NCI-H128 (cell line): ENCODE measurements around the gene TGFBR3.

Experiments used
- DNase-seq: peaks from one replicate; lab custom pipeline; 2025; ENCODE audit not compliant: unreplicated experiment; lab: John Stamatoyannopoulos, UW

TGFBR3 gene

DNA sequence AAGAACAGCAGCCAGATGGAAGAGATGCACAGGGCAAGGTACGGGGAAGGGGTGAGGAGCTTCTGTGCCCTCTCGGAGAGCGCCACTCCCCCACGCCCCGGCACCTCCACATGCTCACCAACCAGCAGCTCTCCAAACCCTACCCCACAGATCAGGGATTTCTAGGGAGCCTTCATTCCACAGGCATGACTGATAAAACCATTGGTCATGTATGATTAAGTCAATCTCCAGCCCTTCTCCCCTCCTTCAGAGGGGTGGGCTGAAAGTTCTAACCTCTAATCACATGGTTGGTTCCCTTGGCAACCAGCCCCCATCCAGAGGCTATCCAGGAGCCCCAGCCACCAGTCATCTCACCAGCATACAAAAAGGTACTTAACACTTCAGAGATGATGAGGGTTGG lies 144.7 kb downstream of the TGFBR3 start:
- DNase-seq, result no peak

GRCh38 chr1:91737650-91738049 lies 148.3 kb downstream of the TGFBR3 start:
- no peak for DNase-seq

DNA sequence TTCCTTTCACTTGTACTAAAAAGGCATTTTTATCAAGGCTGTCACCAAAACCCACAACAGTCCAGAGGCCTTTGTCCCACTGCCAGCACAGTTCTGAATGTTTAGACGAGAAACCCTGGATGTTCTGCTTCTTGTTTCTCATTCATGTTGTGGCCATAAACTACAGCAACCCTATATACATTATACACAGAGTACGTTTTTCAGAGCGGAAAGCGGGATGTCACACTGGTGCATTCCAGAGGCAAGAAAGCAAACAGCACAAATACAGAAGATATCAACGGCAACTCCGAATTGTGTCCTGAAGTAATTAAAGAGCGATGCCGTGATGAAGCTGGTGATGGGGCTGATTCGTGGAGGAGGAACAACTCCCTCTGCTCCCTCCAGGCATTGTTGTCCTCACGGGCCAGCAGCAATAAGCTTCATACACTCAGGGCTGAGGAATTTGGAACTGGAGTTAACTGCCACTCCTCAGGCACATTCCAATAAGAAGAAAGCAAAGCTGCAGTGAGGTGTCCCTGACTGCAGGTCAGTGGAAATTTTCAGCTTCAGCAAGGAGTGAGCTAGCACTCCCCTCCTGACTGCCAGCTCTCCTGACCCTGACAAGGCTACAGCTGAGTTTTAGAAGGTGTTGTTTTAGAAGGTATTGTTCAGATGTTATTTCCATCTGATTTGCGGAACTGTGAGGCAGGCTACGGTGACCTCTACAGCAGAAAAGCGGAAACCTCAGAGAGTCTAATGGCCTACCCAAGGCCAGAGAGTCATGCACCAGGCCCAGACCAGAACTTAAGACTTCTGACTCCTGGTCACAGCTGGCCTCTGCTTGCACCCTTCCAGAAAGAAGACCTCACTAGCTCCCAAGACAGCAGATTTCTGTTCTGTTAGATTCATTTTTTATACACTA lies 149.0 kb downstream of the TGFBR3 start:
- DNase-seq, result no peak

GRCh38 chr1:91736146-91736714 lies 149.7 kb downstream of the TGFBR3 start:
- DNase-seq, result no peak

GRCh38 chr1:91735266-91735845 lies 150.6 kb downstream of the TGFBR3 start:
- DNase-seq, result no peak

DNA sequence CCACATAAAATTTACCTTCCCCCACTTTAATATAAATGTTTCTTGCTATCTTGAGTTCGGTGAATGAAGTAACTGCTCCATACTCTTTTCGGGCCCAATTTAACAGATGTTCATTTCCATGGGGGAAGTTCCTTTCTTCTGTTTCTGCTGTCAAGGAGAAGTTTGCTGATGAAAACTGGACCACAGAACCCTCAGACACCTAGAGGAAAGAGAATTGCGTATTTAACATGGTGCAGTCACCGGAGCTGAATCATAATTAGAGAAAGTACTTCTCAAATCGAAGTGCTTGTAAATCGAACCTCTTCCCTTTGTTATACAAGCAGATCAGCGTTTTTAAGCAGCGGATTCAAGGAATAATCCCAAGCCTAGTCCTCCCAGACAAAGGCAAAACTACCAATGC lies 151.2 kb downstream of the TGFBR3 start:
- DNase-seq, result no peak

DNA sequence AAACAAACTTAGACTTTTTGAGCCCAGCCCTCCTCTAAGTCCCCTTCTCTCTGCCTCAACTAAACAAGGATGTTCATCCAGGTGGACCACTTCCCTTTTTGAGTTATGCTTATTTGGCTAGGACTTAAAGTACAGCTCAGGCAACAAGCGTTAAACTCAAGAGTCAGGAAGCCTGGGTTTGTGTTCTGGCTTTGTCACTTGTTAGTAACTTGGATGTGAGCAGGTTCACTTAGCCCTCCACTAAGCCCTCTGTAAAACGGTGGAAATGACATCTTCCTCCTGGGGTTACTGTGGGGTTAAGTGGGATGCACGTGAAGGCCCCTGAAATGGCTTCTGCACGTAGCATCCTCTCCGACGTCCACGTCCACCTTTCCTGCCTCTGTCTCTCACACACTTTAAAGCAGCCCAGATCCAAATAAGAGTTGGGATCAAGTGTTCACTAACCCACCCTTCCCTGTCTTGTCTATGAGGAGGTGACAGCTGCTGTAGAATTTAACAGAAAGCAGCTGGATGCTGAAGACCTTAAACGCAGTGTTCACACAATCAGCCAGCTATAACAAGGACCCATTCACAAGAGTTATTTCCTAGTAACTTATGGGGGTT lies 152.7 kb downstream of the TGFBR3 start:
- DNase-seq, result no peak

DNA sequence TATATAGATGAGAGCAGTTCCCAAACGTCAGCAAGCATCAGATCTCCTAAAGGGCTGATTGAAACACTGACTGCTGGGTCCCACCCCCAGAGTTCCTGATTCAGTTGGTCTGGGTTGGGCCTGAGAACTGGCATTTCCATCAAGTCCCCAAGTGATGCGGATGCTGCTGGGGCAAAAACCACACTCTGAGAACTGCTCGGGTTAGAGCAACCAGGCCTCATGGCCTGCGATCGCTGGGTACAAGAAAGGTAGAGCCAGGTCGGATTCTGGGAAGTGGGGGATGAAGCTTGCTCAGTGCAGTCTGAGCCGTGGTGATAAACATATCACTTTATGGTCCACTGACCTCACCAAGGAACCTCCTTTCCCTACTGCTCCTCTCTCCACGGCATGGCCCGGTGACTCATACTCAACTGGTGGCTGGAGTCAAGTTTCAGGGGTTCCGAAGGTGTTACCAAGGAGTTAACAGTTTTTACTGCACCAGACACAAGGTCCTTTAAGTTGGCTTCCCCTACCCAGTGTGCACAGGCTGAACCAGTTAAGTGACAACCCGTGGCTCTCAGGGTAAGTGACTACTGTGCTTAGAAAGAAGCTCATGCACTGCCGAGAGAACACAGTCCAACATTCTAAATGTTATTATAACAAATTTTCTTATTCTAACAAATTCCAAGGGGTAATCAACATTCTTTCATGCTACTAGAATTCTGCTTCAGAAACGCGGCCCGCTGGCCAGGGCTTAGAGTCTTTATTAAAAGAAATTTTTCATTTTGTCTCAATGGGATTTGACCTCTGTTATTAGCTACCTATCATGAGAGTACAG lies 153.5 kb downstream of the TGFBR3 start:
- DNase-seq, result no peak

DNA sequence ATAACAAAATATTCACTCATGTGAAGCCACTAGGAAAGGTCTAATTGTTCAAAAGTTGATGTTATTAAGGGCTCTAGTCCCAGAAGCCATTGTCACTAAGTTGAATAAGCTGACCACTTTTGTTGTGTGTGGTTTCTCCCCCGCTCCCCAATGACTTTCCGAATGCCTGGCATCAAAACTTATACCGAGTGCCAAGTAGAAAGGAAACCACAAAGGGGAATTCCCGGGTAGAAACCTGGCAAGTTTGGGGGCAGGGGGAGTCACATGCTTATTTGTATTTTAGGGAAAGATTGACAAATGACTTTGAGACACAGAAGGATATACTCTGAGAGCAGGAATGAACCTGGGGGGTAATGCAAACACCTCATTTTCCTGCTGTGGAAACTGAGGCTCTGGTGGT lies 154.1 kb downstream of the TGFBR3 start:
- no peak for DNase-seq

DNA sequence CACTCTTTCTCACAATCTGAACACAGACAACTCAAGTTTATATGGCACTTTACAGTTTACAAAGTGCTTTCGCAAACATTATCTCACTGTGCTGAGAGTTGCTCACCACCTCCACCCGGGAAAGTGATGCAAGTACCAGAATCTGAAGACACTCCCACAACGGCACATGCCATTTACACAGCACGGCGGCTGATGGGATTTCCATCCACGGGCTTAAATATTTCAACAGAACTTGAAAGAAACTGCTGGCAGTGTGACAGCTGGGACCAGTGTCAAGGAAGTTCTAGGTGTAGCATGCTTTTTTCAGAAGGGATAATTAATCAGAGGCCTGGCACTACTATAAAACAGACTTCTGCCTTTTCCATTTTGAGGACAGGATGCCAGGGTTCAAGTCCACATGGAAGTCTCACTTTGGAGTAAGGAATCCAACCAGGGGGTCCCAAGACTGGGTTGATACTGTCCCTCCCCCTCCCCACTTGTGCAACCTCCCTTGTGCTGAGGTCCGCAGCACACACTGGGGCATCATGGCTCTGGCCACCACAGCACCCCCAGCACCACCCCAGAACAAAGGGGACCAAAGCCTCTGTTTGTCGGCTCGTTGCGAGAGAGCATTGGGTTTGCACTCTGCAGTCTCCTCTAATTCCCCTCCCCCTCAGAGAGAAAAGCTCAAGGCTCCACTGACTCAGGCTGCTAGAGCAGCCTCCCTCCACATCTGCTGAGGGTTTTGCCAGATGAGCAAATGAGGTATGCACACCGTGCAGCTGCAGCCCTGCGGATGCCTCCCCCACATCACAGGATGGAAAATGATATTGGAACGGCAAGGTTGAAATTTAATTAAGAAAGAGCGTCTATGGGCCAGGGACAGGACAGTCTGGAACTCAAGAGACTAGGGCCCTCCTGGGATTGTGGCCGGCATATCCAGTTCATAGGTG lies 154.9 kb downstream of the TGFBR3 start:
- no peak for DNase-seq

GRCh38 chr1:91729621-91730358 lies 156.2 kb downstream of the TGFBR3 start:
- DNase-seq, result no peak

- DNase-seq, result no peak
Observed at GRCh38 chr1:91727763-91728162, 158.2 kb downstream of the TGFBR3 start.

DNA sequence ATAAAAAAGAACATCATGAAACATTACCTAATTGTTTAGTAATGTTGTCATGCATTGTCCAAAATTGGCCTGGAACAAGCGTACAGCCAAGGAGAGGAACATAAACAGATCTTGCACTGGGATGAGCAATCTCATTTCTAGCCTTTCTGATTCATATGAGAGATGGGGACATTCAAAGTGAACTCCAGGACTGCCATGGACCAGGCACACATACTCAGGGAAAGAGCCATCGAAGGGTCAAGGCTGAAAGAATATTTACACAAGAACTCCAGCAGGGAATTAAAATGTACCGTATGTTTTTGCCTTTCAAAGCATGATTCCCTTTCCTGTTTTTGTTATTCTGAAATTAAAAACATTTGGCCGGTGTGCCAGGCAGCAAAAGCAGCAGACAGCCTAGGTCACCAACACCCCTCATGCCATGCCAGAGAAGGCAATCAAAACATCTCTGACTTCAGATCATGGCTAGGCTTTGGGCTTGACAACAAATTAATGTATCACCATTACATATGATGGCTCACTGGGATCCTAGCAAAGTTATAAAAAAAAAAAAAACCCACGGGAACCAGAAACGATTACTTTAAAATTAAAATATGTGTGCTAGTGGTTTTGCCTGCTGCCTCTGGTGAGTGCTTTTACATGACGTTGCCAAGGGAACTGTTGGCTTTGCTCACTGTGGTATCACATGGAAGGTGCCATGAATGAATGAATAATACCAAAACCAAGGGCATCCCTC lies 159.8 kb downstream of the TGFBR3 start:
- no peak for DNase-seq

DNA sequence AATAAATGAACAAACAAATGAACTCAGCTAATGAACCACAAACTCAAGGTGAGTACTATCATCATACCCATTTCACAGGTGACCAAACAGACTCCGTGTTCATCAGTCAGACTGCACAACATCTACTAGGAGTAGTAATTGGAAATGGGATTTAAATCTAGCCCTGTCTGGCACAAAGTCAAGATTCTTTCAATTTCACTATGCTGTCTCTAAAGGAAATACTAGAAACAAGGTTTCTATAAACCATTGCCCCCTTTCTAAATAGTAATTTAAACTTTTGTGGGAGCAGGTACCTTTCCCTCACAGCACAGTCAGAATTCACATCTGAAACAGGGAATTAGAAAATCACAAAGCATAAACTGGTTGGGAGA lies 160.3 kb downstream of the TGFBR3 start:
- DNase-seq, result no peak

DNA sequence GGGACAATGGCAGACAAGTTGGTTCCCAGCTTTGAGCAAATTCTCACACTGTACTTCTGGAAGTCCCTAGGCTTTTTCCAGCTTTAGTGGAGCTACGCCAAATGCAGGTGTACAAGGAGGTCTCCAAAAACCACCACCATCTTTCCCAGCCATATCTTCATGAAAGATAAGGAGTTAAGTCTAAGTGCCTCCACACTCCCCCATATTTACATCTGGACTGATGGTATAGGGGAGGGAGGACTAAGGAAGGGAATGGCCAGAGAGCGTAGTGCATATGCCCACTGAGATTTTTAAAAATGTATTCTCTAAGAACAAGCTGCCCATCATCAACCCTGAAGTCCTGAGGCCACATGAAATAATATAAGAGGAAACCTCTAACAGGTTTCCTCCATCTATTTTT lies 161.3 kb downstream of the TGFBR3 start:
- DNase-seq, result no peak

DNA sequence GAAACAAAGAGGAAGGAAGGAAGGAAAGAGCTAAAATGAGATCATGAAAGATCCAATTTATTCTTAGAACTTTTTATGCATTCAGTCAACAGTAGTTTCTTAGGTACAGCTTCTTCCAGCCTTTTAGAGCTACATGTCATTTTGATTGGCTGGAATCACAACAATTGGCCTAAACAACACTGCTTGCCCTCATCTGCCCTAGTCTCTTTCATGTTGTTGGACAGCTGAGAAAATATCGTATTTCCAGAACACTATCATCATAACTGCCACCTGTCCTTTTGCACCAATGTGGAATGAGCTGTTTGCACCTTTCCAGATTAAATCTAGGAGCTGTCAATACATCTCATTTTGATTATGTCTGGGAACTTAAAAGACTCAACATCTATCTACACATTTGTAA lies 161.7 kb downstream of the TGFBR3 start:
- DNase-seq, result no peak

DNA sequence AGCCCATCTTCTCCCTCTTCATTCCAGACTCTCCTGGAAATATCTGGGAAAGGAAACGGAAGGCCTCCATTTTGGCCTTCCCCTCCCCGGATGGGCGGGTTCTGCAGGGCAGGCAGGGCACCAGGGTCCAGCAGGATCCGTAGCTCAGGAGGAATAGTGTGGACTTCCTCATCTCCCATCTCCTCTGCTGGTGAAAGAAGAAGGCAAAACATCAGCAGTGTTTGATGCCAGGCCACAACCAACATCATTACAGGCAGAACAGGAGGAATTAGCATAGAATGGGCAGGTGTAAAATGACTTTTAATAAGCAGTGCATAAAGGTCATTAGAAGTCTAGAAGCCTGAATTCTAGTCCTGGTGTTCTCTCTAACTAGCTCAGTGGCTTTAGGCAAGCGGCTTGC lies 165.9 kb downstream of the TGFBR3 start:
- no peak for DNase-seq

DNA sequence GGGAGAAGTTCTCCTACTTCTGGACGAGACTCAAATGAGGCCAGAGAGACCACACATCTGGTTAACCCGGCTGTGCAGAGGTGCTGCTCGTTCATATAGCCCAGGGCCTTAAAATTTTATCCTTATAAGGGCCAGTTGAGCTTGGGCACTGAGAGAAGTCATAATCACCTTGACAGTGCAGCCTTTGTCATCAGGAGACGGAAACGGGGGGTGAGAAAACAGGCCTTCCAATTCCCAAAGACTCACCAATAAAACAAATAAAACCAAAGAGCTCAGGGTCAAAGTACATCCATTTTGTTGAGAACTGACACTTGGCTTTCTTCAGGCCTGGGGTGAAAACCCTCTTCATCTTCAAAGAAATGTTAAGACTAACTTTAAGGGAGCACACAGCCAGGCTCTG lies 167.1 kb downstream of the TGFBR3 start:
- no peak for DNase-seq

DNA sequence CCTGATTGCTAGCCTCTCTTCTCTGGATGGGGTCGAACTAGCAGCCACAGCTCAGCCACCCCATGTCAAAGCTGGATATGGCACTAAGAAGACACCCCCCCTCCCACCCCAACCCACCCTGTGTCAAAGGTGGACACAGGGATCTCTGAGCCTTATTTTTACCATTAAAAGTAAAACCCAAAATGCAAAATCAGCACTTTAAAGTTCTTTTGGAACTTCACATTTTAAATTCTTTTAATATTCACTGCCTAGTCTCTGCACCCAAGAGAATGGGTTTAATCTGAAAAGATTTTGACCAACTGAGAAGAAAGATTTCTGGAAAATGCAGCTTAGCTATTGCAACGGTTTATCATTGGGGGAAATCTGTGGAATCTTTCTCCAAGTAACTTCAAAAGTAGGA lies 167.6 kb downstream of the TGFBR3 start:
- no peak for DNase-seq
